GM19025 (cell line): ENCODE results near the gene STIM1.
A peak's percentile ranks its signal among the peaks of the same experiment; 100 is the strongest.
"Not testable (repeated sequence)": the region's sequence is repeated elsewhere in the genome, so short reads cannot be mapped to it uniquely, and the experiment has no call there.

Experiments
- ATAC-seq: cut with Tn5 transposase; IDR thresholded peaks from one replicate; pipeline ENCODE4 v1.9.1; 2021; ENCODE audit warnings: mild to moderate bottlenecking, low read depth, moderate library complexity; ENCODE audit not compliant: unreplicated experiment

Gene STIM1

GRCh38 chr11:4086575-4087353 lies 231.3 kb downstream of the STIM1 start:
- ATAC-seq, result no peak

GRCh38 chr11:4087551-4087950 lies 232.1 kb downstream of the STIM1 start:
- ATAC-seq, result no peak

GRCh38 chr11:4090258-4090657 lies 234.8 kb downstream of the STIM1 start:
- ATAC-seq, result no peak

GRCh38 chr11:4092026-4092425 lies 236.6 kb downstream of the STIM1 start:
- ATAC-seq, result no peak

GRCh38 chr11:4093519-4094347 lies 238.3 kb downstream of the STIM1 start:
- ATAC-seq, result no peak

GRCh38 chr11:4094348-4095291 lies 239.2 kb downstream of the STIM1 start, which contains the start of gene RRM1:
TSS of gene RRM1 (plus strand) at chr11:4094799. CDS start at chr11:4095013, 214 bp downstream.
- peak; percentile 94 for ATAC-seq

GRCh38 chr11:4095509-4096230 lies 240.2 kb downstream of the STIM1 start:
- no peak for ATAC-seq

GRCh38 chr11:4098026-4098621 lies 242.7 kb downstream of the STIM1 start:
- ATAC-seq, result no peak

GRCh38 chr11:4102711-4103110 lies 247.2 kb downstream of the STIM1 start:
- no peak for ATAC-seq

- no peak for ATAC-seq
These were observed 247.8 kb downstream of the STIM1 start for GRCh38 chr11:4103269-4103668.

GRCh38 chr11:4105916-4106315 lies 250.5 kb downstream of the STIM1 start:
- no peak for ATAC-seq

GRCh38 chr11:4111834-4112233 lies 256.4 kb downstream of the STIM1 start:
- ATAC-seq, result no peak

- ATAC-seq, result no peak
These were observed 259.7 kb downstream of the STIM1 start for GRCh38 chr11:4115128-4115527.

GRCh38 chr11:4118107-4118506 lies 262.6 kb downstream of the STIM1 start:
- ATAC-seq, result no peak

GRCh38 chr11:4123218-4123617 lies 267.8 kb downstream of the STIM1 start:
- ATAC-seq, result no peak

- ATAC-seq, result no peak
These were observed 269.7 kb downstream of the STIM1 start for GRCh38 chr11:4125141-4125540.

- no peak for ATAC-seq
These were observed 271.9 kb downstream of the STIM1 start for GRCh38 chr11:4127357-4127756.

- ATAC-seq, result not testable (repeated sequence)
These were observed 274.8 kb downstream of the STIM1 start for GRCh38 chr11:4130219-4130618.

GRCh38 chr11:4134806-4135205 lies 279.3 kb downstream of the STIM1 start:
- no peak for ATAC-seq
